ENCODE measurements around the gene RPL37A.
"Not testable (repeated sequence)": the region's sequence is repeated elsewhere in the genome, so short reads cannot be mapped to it uniquely, and the experiment has no call there.

Gene RPL37A

DNA sequence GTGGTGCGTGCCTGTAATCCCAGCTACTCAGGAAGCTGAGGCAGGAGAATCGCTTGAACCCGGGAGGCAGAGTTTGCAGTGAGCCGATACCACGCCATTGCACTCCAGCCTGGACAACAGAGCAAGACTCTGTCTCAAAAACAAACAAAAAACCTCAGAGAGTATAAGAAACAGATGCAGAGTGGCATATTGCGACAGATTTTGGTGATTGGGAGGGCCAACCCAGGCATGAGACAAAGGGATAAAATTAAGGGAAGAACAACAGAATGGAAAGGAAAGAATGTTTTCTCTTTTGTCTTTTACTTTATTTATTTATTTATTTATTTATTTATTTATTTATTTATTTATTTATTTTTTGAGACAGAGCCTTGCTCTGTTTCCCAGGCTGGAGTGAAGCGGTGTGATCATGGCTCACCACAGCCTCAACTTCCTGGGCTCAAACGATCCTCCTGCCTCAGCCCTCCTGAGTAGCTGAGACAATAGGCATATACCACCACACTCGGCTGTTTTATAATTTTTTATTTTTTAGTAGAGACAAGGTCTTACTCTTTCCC lies 20.0 kb downstream of the RPL37A start:
- not testable (repeated sequence) for DNase-seq

DNA sequence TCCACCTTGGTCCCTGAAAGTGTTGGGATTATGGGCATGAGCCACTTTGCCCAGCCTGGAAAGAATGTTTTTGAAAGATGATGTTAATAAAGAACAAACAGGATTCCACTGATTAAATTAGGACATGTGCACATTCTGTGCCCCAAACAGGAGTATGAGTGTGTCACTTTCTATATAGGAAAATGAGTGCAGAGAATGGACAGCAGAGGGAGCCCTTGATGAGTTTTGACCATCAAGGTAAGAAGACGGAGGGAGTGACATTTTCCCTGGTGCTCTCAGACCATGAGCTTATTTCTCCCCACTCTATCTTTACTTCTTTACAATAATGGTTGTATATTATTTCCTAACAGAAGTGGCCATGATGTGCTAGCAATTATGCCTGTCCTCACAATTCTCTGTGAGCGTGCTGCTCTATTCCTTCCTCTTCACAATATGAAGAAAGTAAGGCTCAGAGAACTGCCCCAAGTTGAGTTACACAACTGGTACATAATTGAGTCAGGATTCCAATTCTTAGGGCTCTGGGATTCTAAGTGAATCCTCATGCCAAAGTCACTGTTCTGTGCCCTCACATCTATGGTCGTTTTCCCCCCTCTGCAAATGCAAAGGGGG lies 20.6 kb downstream of the RPL37A start:
- no peak for DNase-seq

DNA sequence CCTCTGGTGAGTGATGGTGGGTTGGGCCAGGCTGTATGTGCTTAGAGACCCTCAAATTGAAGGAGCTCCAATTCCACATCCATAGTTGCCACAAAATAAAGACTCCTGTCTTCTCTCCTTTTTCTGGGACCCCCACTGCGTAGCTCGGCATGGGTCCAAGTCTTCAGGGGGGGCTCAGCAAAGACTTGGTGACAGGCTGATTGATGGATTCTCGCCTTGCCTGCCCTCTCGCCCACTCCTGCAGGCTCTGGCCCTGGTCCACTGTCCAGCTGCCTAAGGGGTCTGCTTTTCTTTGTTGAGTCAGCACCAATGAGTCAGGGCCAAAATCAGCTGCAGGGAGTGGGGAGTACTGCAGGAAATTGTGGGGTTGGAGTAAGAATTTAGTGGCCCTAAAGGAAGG lies 21.5 kb downstream of the RPL37A start:
- no peak for DNase-seq

DNA sequence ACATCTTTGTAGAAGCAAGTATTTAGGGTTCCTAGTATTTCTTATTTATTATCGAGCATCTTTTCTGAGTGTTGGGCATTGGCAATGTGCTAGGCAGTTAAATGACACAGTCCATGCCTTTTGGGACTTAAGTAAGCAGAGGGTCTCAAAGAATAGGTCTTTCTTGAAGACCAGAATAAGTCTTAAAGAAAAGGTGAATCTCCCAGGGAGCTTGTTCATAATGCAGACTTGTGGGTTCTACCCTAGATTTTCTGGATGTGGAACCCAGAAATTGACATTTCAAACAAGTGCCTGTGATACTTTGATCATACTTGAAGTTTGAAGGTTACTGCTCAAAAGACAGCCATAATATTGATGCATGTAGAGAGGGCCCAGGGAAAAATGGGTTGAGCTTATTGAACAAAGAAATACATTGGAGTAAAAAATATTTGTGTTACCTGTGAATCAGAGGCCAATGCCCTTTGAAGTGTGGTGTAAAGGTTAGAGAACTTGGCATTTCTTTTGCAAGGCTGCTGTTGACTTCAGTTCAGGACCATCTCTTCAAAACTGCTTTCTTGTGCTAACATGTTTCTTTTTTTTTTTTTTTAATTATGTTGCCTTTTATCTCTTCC lies 24.4 kb downstream of the RPL37A start:
- no peak for DNase-seq

DNA sequence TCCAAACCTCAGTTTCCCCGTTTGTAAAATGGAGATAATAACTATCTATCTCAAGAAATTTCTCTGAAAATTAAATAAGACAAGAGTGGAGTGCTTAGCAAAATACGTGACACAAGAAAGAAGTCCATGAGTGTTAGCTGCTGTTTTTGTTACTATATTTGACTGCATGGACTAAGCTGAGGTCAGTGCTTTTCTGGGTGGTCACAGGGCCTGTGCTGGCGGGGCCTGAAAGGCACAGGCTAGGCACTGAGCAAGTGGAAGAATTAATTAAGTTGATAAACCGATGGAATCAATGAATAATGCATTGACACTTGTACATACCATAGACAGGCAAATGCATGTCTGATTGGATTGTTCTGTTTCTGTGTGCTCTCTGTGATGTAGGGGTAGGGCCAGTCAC lies 27.3 kb downstream of the RPL37A start:
- no peak for DNase-seq

DNA sequence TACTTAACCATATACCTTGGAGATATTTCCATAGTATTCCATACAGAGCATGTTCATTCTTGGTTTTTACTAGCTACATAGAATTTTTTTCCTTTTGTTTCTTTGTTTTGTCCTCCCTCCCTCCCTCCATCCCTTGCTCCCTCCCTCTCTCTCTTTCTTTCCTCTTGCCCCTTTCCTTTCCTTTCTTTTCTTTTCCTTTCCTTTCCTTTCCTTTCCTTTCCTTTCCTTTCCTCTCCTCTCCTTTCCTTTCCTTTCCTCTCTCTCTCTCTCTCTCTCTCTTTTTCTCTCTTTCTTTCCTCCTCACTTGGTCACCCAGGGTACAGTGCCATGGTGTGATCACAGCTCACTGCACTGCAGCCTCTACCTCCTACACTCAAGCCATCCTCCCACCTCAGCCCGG lies 28.3 kb downstream of the RPL37A start:
- DNase-seq, result no peak

DNA sequence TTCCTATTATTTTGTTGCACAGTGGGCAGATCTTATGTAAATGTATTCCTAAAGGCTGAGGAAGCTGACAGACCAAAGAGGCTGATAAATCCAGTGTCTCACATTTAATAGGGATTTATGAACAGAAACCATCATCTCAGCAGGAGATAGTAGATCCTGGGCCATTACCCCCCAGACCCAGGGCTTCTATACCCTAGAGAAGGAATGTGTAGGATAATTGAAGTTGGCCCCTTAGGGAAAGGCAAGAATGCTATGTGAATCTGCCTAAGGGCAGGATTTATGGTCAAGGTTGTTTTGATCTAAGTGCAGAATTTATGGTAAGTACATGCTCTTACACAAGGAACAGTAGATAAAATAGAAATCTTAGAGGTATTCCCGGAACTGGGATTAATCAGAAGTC lies 29.0 kb downstream of the RPL37A start:
- DNase-seq, result no peak

DNA sequence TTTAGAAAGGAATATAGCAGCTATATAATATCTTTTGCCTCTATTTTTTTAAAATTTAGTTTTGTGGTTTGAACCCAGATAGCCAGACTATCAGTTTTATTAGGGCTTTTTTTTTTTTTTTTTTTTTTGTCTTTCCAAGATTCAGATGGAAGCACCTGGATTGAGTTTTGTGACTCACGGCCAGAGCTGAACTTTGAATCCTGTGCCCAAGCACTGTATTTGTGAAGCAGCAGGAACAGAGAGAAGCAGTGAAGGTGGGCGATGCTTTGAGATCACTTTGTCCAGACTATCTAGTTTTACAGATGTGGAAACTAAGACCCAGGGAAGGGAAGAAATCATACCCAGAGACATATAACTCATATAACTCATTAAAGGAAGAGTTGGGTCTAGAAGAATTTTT lies 33.9 kb downstream of the RPL37A start:
- DNase-seq, result no peak

DNA sequence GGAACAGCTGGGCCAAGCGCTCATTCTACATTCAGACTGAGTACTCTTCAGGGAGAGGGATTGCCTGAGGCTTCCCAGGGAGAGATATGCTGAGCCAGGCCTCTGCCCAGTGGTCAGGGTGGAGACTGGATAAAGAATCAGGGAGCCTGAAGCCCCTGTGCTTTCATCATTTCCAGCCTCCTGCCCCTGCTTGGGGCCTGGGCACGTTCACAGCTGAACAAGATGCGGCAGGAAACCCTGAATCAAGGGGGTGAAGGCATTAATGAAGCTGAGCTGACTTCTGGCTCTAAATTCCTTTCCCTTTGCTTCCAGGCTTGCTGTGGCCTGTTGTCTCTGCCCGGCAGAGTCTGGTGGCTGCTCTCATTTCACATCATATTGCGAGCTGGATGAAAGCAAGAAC lies 35.0 kb downstream of the RPL37A start:
- no peak for DNase-seq

DNA sequence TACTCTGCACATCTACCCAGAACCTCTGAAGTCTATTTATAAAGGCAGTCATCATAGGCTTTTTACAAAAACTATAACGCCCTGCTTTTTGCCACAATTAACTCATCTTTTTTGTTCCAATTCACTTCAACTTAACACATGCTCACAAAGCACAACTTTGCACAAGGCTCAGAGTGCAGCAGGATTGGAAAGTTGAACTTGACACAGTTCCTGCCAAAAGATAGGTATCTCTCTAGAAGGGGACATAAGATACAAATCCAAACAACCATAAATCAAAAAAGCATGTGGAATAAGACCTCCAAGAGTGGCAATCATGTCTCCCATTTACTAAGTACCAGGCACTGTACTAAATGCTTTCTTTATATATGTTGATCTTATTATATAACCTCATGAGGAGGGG lies 36.2 kb downstream of the RPL37A start:
- DNase-seq, result no peak

DNA sequence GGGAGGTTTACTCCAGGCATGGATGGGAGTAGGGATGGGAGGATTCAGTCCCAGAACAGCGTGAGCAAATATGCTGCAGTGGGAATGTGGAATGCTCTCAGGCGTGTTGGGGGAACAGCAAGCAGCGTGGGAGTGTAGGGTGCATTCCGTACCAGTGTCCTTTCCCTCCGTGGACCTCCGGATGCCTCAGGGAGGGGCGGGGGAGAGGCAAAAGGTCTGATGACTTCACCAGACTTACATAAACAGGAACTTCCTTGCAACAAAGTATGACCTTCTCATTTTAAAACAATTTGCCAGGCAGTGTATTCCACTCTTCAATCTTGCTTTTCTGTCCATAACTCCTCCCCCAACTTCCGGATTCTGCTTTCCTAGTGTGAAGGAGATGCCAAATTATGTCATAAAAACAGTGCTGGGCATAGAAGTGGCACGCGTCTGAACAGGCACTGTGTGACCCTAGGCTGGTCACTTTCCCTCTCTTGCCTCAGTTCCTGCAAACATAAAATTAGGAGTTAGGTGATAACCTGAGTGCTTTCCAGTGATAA lies 36.9 kb downstream of the RPL37A start:
- no peak for DNase-seq

DNA sequence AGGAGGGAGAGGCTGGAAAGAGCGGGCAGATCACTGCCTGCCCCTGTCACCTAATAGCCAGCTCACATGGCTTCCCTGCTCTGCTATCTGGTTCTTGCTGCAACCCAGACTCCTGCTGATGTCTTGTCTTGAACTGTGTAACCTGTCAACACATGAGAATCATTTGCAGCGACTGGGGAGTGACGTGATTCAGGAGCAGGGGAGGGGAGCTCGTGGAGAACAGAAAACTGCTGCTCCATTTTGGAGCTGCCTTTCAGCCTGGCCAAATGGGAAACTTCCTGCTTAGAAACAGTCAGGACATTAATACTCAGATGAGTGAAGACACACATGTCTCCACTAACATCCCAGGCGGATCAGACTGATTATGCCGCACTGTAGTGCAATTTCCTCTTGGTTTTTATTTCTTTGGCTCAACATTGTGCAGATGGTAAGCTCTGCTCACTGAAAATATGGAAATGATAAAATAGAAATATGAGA lies 38.1 kb downstream of the RPL37A start:
- DNase-seq, result no peak

DNA sequence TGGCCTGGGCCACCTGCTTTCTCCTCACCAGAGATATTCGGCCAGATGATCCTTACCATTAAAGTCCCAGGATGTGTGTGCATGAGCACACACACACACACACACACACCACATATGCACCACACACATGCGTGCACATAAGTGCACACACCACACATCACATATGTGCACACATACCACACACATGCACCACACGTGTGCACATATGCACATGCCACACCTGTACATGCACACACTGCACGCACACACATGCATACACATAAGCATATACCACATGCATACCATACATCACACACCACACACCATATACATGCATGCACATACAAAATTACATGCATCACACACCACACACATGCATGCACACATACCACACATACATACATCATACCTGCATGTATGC lies 38.7 kb downstream of the RPL37A start:
- no peak for DNase-seq

DNA sequence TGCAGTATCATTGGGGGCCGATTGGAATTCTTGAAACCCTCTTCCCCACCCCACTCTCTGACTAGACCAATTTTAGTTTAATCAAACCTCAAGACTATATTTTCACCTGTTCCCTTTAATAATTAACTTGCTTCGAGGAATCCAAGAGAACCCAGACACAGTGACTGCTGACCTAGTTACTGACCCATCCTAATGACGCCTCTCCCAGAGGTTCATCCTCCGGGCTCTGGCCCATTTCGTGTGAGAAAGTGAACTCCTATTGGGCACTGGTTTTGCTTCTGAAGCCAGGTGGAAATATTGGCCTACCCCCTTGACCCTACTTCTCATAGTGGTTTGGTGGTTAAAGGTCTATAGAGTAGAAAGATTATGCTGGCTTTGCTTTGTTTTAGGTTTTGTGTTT lies 39.9 kb downstream of the RPL37A start:
- no peak for DNase-seq

DNA sequence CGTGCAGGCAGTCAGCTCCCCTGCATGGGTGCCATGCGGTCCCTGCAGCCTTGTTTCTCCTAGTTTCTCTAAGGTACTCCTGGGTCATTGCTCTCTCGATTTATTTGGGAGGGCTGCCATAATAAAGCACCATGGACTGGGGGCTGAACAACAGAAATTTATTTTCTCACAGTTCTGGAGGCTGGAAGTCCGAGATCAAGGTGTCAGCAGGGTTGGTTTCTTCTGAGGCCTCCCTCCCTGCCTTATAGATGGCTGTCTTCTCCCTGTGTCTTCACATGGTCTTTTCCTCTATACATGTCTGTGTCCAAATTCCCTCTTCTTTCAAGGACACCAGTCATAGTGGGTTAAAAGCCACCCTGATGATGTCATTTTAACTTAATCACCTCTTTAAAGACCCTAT lies 40.5 kb downstream of the RPL37A start:
- no peak for DNase-seq

DNA sequence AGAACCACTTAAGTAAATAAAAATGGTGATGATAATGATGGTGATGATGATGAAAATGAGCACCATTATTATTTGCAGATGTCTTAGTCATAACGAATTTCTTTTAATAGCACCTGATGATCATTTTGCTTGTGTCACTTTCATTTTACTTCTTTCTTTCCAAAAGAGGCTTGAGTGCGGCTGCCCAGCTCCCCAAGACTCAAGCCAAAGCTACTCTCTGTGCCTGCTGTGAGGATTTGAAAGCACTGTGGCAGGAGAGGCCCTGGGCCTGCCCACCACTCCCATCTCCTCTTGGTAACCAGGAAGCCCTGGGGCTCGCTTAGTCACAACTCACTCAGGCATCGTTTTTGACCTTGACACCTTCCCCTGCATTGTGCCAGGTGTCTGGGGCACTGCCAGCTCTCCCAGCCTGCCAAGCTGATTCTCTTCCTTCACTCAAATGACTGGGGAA lies 41.2 kb downstream of the RPL37A start:
- no peak for DNase-seq

DNA sequence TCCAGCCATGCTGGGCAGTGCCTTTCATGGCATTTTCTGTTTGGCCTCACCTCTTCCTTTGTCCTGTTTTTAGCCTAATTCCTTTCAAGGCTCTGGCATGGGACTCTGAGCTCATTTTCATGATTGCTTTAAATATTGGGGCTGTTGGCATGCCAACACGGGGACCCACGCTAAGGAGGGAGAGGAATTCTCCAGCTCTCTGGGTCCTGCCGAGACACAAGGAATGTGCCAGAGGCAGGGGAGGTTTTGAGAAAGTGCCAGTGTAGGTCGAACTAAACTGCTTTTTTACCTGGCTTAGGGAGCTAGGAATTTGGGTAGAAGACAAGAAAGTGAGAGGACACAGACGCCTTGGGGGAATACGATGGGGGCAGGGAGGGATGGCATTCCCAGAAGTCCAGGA lies 42.3 kb downstream of the RPL37A start:
- DNase-seq, result no peak

DNA sequence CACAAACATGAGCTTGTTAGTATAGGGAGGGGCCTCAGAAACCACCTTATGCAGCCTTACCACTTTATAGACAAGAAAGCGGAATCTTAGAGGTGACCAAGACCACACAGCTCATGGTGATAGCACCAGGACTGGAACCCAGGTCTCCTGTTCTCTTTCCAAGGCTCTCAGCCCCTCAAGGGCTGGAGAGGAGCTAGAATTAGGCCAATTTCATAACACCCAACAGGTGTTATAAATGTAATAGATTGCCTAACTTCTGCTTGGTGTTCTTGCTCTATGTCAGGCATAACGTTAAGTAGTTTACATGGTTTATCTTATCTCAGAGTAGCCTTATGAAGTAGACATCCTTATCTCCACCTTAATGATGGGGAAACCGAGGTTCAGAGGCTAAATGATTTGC lies 42.9 kb downstream of the RPL37A start:
- no peak for DNase-seq

DNA sequence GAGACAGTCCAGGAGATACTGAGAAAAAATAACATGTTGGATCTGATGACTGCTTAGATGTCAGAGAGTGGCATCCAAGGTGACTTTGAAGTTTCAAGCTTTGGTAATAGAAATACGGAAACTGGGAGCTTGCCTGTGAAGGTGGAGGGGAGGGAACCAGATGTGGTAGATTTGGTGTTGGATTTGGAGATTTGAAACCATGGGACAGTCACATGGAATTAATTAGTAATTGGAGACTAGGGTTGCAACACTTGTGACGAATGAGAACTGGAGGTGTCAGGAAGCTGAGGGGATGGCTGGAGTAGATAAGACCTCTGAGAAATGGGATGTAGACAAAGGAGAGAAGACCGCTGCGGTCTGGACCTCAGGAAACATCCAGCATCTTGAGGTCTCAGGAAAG lies 46.7 kb downstream of the RPL37A start:
- DNase-seq, result no peak

DNA sequence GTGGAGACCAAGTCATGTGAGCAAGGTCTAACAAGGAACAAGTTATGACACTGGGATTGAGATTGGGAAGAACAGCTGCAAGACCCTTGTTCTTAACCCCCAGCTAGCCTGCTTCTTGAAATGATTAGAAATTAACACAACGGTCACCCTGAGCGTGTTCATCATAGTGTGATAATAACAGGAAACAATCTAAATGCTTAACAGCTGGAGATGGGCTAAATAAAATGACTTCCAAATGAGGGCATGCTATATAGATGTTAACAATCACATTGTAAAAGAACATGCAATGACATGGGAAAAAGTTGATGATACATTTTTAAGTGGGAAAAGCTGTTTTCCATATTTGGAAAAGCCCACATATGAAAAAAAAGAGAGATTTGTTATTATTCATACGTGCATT lies 47.6 kb downstream of the RPL37A start:
- no peak for DNase-seq

DNA sequence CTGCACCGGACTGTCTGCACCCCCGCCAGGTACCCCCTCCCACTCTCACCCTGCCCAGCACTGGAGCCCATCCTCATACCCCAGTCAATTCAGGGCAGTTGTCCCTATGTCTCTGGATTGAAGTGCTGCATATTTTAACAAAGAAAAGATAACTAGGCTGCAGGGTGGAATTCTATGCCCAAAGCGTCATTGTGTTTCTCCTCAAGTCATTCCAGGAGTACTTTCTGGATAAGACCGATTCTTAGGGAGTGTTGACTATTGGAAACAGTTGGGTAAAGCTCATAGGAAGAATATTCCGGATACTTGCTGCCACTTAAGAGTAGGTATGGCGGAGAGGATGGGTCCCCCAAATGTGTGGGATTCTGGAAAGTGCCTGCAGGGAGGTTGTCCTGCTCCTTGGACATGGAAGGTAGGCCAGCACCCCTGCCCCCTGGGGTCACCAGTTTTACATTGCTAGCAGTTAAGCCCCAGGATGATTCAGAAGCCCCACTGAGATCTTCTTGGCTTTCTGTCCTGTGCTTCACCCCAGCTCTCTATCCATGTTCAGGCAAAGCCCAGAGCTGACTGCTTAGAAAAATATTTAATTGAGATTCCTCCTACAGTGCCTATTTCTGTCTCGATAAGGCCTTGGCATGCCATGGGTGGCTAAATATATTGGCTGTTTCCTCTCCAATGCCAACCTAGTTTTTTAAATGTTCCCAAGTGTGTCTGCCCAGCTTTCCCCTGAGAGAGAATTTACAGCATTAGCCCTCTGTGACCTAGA lies 48.2 kb downstream of the RPL37A start:
- no peak for DNase-seq

DNA sequence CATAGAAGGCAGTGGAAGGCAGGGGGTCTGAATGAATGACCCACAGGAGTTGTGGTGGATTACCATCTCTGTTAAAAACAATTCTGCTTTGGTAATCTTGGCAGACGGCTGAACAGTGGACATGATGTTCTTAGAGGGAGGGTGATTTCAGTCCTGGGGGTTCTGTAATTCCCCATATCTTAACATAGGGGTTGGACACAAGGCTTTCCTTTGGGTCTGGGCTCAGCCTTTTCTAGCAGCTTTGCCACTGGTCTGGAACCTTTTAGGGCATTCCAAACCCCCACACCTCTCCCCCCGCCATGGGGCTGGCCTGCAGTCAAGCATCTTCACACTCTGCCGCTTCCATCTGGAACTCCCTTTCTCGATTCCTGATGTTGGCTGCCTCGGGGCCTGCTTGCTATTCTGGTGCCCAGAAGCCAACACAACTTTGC lies 50.3 kb downstream of the RPL37A start:
- DNase-seq, result no peak

DNA sequence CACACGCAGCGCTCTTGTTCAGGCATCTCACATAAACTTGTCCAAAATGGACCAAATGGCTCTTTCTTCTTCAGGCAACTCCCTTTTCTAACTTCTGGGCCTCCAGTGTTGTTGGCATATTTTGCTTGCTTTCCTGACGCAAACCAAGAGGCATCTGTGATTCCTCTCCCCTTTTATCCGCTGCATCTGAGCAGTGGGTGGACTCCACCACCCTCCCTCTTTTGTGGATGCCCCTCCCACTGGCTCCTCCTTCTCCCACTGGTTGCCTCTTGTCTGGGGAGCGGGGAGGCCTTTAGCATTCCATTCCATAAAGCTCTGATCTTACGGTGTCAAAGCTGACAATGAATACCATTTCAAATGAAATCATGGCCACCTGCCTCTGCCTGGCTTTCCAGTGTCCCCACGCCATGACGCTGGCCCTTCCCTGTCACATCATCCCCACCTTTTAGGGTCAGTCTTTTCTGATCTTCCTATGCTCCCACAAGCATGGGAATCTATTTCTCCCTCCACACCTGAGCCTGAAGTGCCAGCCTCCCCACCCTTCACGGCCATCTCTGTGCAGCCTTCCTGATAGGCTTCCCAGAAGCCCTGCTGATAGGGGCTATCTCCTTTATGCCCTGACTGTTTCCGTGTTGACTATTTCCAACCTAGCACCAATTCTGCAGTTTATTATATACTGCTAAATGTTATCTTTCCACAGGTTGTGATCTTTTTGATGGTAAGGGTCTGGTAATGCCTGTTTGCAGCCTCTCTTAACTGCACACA lies 51.5 kb downstream of the RPL37A start:
- no peak for DNase-seq
